Sciatic nerve (tissue), 2 donors: ENCODE data around the gene REEP2. TPM values are rescaled to one million over a fixed set of nuclear protein-coding genes. Genes with fewer than 3 reads are reported as not detected.

Experiments used
- ATAC-seq: fragments of 200-7000 bp; cut with Tn5 transposase; one replicate; pipeline ENCODE4 v1.9.1; 2020; ENCODE audit warnings: mild to moderate bottlenecking, moderate library complexity
- DNase-seq: peaks from one replicate; pipeline ENCODE4 v3.0.0-alpha.2; 2020; ENCODE audit warnings: low spot score
- intact Hi-C: fragments of 100-400 bp; cut with DNase I; formaldehyde crosslinking; loops from one replicate; pipeline ENCODE4 v1.14.2; 2022
- total RNA-seq: library from RNA; stranded (reverse); fragmentation: NEBNext Ultra II Directional; extraction: Animal tissue kit (Norgen Biotek cat#: 25700); gene quantifications from one replicate; pipeline ENCODE4 v1.2.1, GENCODE V29; 2021
- donor health status: DM: no; HTN: no; CAD: no.
- donor health status: DM: no; HTN: no; CAD: no.

The REEP2 gene
- total RNA-seq, 1 donor from 2014 or later = 5.3 TPM

DNA sequence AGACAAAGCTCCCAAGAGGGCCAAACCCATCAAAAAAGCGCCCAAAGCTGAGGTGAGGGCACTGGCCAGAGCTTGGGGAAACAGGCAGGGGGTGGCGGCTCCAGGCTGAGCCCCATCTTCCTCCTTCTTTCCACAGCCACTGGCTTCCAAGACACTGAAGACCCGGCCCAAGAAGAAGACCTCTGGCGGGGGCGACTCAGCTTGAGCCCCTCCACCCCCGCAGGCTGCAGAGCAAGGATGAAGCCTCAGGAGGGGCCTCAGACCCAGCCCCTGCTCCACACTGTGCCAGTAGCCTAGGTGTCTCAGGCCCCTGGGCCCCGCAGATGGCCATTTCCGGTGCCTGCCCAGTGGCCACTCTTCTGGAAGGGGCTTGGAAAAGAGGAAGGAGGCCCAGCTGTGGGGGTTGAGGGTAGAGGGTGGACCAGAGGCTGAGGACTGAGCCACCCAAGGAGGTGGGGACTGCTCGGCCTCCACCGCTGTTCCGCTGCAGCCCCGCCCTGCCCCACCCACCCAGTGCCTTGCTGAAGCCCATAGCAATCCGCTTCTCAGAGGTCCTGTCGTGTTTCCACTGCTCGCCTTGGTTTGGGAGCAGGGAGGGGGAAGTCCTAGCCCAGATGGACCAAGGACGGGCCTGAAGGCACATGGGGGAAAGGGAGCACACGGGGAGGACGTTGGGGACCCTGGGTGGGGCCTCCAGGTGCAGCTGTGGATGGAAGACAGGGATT is 6.9 kb downstream of the REEP2 start:
- intact Hi-C loops = loop anchor here (5.0 kb wide), 1 partner anchor 57 kb away; no protein-coding TSS in a partner anchor
- no peak for ATAC-seq
- peak; percentile 42 for DNase-seq

DNA sequence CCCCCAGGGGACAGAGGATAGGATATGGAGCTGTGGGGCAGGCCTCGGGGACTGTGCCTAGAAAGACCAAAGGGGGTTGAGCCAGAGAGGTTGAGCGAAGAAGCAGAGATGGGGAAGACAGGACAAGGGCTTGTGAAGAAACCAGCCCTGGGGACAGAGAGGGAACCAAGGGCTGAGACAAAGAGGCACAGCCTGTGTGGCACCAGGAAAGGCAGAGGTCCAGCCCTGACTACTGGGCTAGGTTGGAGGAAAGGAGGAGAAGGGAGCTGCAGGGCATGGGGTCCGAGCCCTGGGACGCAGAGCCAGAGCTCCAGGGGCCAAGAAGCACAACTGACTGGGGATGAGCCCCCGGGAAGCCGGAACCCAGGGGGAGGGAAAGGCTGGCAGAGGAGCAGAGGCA is 9.2 kb downstream of the REEP2 start:
- no peak for ATAC-seq
- DNase-seq = no peak
- intact Hi-C loops = loop anchor here (5.0 kb wide), 1 partner anchor 54 kb away; no protein-coding TSS in a partner anchor

DNA sequence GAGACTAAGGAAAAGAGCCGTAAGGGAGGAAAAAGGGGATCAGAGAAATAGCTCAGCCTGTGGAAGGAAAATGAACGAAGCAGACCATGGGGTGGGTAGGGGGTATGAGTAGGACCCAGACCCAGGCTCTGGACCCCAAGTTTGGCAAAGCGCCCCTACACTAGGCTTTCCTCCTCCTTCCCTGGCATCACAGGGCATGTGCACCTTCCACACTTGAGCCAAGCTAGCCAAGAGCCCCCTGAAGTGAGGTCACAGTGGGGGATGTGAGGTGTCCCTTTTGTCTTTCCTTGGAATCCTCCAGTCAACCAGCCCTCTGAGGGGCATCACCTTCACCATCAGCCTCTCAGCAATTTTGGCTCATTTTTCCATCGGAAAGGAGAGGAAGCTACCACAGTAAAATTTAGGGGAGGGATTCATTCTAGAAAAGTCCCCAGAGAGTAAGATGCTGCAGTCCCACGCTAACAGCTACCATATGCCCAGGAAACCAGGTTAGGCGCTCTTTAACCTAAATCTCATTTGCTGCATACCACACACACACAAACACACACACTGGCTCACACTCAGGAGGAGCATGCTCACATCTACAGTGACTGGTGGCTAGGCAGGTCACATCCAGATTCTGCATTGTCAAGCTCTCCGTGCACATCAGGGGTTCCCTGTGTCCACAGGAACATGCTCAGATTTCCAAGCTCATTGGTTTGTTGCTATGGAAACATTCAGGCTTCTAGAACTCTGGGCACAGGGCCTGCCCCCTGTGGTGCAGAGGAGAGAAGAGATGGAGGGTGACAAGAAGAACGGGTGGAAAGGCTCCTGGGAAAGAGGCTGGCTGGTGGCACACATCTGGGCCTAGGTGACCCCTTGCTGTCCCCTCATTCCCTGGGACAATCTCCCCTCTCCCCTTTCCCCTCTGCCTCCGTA is 9.9 kb downstream of the REEP2 start:
- ATAC-seq (no peak), DNase-seq (no peak)
- intact Hi-C loops = loop anchor here (5.0 kb wide), 1 partner anchor 54 kb away; no protein-coding TSS in a partner anchor

DNA sequence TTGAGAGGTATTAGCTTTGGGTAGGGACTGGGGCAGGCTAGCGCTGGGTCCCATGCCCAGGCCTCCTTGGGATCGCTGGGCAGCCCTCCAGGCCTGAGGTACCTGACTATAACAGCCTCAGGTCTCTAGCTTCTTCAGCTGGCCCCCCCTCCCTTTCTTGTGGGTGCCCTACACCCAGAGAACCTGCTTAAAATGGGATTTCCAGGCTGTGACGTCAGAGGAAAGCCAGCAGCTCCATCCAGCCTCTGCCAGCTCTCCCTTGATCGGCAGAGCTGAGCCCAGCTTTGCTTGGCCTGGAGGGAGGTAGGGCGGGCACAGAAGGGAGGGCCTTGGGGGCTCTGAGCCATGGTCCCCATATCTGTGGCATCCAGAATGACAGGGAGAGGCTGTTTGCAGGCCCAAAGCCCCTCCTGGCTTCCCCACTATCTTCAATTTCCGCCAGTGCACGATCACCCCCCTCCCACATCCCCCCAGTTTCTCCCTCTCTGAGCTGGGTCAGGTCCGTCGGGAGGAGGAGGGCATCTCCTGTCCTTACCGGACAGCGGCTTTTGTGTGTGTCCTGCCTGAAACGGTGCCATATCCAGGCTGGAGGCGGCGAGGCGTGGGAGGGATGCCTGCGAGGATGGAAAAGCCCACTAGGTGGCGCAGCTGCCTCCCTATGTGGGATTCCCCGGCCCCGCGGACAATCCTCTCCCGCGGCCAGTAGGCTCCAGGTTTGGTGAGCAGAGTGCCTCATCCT is 10.8 kb downstream of the REEP2 start:
- intact Hi-C loops = loop anchor here (5.0 kb wide), 1 partner anchor 53 kb away; no protein-coding TSS in a partner anchor
- peak; percentile 95 for ATAC-seq
- peak; percentile 96 for DNase-seq

DNA sequence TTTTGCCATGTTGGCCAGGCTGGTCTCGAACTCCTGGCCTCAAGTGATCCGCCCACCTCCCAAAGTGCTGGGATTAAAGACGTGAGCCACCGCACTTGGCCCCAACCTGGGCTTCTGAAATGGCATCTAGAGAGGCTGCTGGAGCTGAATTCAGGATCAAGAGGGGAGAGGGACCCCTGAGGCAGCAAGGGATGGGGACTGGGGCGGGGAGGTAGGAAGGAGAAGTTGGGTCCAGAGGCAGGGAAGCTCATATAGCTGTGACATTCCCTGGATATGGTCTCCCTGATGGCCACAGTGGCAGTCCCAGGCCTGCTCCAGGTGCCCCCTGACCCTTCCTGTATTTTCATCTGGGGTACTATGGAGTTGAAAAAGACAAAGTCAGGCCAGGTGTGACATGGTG is 12.1 kb downstream of the REEP2 start:
- ATAC-seq = no peak
- intact Hi-C loops = no loop called here
- DNase-seq = no peak

DNA sequence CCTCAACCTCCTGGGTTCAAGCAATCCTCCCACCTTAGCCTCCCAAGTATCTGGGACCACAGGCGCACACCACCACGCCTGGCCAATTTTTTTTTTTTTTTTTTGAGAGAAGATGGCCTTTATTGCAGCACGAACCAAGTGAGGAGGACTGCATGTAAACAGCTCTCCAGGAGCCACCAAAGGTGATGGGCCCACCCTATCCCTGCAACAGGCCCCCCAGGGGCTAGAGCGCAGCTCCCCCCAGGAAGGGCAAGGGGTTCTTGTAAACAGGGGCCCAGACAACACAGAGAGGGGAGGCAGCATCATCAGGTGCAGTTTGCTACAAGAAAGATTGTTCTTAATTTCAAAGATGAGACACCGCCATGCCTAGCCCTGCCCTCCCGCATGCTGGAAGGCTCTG is 13.9 kb downstream of the REEP2 start:
- DNase-seq (no peak), ATAC-seq (no peak)
- intact Hi-C loops = no loop called here

DNA sequence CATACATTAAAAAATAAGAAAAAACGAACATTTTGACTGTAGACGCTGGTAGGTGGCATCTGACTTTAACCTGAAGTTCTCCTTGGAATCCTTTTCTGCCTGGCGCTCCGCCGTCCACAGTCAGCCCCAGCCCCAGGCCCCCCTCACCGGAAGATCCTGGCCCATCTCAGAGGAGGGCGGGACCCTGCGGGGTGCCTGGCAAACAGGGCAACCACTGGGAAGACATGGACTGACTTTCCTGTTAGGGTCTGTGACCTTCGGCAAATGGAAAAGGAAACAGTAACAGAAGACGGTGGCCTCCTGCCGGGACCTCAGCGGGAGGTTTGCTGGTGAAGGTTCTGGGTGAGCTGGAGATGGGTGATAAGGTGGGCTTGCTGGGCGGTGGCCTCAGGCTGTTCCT is 14.7 kb downstream of the REEP2 start:
- peak; percentile 34 for DNase-seq
- intact Hi-C loops = no loop called here
- ATAC-seq = no peak

DNA sequence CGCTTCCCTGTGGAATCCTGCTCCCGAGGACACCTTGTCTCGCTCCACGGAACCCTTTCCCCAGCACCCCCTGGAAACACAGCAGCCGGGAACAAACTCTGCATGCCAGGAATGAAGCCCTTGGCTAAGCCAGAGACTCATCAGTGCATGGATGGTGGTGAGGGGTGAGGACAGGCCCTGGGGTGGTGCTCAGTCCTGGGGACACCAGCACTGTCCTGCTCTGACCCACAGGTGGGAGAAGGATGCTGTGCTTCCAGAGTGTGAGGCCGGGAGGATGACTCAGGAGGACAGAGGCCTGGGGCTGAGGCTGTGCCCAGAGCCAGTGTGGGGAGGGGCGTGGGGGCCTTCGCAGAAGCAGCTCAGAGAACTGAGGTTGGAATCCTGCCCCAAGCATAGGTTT is 15.3 kb downstream of the REEP2 start:
- intact Hi-C loops = no loop called here
- no peak for ATAC-seq
- DNase-seq = peak; percentile 37

DNA sequence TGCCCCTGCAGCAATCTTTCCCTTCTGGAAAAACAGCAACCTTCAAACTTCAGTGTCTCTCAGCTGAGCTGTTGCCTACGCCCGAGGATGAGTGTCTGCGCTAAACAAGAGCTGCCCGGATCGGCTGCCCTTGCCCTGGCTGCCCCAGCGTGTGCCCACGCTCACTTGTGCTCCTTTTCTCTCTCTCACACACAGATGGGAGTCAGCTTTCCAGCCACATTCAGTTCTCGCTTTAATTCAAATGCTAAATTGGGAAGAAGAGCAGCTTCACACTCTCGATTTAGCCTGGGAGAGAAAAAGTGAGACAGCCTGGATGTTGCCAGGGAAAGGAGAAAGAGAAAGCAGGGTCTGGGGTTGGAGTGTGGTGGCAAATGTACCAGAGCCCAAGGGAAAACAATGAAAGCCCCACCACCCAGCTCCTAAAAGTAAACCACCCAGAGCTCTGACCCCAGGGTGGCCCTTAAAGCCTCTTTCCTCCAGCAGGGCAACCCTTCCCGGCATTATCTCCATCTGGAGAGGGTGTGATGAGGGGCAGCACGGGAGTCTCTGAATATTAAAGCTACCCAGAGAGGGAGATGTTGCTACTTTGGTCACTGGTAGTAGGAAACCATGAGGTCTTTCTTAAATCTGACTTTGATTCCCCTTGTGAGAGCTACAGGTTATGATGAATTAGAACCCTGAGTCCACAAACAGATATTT is 16.5 kb downstream of the REEP2 start:
- no peak for ATAC-seq
- peak; percentile 19 for DNase-seq
- intact Hi-C loops = no loop called here

DNA sequence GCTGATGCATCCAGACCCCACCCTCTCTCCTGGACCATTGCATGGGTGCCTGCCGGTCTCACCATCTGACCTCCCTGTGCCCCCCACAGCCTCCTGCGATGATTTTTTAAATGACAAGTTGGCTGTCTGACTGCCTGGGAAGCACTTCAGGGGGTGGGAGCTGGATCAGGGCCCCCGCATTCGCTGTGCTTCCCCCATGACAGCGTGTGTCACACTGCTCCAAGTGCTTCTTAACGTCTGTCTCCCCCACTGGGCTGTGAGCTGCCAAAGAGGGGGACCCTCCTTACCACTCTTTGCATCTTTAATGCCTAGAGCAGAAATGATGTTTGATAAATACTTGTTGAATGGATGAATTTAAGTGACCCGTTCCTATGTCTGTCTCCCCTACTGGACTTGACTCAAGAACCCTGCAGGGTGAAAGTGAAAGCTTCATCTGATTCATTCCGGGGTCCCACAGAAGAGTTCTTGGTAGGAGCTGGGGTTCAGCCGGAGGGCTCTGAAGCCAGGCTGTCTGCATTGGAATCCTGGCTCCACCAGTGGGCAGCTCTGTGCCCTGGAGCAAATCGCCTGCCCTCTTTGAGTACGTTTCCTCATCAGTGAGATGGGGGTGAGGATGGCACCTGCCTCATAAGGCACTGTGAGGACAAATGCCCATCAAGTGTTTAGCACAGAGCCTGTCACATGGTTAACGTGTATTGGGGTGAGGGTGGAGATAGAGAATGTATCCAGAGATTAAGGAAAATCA is 18.8 kb downstream of the REEP2 start:
- DNase-seq = no peak
- intact Hi-C loops = no loop called here
- no peak for ATAC-seq

DNA sequence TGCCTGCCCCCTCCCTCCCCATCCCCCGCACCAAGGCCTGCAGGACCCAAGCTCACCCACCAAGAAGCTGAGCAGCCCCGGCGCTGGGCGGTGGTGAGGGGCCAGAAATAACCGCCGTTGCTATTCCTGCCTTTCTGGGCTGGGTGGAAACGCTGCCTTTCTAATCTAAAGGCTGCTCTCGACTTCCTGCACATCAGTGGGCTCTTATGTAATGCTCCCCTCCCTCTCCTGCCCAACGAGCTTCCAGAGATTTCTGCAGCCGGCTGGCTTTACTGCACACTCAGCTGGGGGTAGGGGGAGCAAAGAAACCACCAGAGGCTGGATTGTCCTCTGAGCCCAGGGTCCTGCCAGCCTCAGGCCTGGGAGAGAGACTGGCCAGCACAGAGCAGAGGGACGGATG is 19.5 kb downstream of the REEP2 start:
- DNase-seq (no peak), ATAC-seq (no peak)
- intact Hi-C loops = no loop called here

DNA sequence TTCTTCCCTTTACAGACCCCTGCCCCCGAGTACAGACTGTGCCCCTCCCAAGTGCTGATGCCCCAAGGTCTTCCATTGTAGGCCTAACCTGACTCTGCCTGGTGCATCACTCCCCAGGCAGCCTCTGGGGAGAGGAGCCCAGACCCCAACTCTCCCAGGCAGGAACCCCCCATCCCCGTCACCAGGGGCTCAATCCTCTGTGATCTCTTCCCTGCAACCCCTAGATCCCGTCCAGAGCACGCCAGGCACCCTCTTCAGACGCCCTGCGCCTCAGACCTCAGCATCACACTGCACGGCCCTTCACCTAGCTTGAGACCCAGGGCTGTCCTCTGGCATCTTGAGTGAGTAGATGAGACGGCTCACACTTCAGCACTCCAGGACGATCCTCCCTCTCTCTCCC is 20.0 kb downstream of the REEP2 start:
- no peak for ATAC-seq
- intact Hi-C loops = no loop called here
- DNase-seq = no peak

DNA sequence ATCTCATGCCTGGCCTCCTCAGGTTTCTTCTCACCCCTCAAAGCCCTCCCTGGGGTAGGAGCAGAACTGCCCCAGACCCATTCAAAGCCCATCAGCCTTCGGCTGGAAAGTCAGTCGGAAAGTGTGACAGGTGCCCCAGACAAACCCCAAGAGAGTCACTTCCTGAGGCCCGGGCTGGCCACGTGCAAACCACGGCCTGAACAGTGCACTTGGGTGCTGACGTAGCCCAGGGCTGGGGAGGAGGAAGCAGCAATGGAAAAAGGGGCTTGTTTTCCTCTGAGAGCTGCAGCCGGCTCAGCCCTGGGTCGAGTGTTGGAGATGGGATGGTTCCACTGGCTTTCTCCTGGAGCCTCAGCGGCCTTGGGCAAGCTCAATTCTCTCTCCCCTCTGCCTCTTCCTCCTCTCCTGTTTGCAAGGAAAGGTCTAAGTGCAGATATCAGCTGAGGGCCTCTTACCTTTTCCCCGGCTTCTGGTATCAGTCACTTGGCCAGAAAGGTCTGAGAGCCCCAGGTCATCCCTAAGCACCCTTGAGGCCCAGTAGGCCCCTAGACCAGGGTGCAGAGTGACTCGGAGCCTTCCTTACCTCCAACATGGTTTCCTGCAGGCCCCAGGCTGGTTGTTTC is 20.6 kb downstream of the REEP2 start:
- intact Hi-C loops = no loop called here
- ATAC-seq = no peak
- peak; percentile 66 for DNase-seq

DNA sequence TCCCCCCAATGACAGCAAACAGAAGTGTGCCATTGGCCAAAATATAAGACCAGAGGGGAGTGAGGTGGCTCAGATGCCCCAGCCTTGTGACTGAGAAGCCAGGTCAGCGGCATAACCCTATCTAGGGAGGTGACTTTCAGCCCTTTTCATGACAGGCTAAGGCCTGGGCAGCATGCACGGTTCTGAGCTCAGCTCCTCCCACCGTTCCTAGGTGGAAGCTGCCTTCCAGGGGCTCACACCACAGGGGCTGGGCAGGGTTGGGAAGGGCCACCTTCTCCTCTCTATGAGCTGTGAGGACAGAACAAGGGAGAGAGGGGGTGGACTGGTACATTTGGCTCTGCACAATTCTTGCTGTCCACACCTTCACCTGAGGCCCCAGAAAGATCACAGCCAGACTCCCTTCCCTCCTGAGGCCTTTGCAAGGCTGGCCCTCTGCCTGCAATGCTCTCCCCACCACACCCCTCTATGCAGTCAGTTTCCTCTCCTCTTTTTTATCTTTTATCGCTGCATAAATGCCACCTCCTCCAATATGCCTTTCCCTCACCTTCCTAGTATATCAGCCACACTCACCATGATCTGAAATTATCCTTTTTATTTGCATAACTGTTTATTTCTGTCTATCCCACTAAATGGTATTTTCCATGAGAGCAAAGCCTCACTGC is 21.3 kb downstream of the REEP2 start:
- intact Hi-C loops = no loop called here
- ATAC-seq = no peak
- no peak for DNase-seq

DNA sequence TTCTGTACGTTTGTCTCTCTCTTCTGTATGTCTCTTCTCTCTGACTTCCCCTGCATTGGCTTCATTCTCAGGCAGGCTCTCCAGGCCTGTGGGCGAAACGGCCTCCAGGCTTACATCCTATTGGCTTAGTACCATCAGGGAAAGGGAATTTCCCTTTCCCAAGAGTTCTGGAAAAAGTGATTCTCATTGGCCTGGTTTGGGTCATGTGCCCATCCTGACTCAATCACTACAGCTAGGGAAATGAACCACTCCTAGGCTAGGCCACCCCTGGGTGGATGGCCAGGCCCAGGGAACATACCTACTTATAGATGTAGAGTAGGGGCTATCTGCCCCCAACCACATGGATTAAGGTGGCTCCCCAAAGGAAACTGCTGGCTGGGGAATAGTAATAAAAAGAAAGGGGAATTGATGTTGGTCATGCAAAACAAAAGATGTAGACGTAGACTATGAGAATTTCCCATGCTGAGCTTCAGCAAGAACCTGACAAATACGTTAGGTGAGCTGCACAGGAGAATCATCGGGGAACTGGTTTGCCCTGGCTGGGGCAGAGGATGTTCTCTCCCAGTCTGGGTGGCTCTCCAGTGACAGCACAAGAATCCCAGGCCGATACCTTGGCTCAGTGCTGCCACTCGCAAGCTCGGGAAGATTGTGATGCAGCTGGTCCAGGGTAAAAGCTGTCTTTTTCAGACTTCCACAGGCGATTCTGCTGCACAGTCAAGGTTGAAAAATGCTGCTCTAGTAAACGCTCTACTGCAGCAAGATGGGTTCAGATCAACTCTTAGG is 22.7 kb downstream of the REEP2 start:
- DNase-seq (no peak), ATAC-seq (no peak)
- intact Hi-C loops = no loop called here

DNA sequence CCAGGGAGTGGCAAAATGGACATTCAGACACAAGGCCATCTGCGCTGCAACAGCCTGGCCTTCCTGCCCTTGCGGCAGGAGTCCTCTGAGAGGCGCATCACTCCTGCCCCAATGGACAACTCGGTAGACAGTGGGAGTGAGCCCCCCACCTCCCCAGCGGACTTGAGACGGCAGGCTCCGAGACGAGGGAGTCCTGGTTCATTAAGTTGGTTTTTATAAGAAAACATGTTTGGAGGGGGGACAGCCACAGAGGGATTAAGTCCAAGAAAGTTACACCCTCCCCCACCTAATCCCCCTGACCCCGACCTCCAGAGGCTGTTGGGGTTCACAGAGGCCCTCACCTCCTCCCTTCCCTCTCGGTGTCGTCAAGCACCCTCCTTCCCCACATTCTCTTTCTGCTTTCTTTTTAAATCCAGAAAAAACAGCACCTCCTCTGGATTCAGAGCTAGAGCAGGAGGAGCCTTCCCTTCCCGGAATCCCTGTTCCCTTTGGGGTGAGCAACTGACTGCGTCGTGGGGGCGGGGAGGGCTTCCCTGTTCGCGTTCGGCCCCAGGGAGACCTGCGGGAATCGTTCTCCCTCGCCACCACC is 24.7 kb downstream of the REEP2 start:
- DNase-seq (peak; percentile 68), ATAC-seq (peak; percentile 48)
- intact Hi-C loops = no loop called here
